ENCODE data around the gene KCNQ5. TPM values are rescaled to one million over a fixed set of nuclear protein-coding genes. Genes with fewer than 3 reads are reported as not detected.

The KCNQ5 gene
- total and polyA plus RNA-seq, 10 of the 15 experiments (the other 5 are each of a cell fraction or from before 2014, with no cell fraction given), result 0.60 to 16.2 (median 3.2) TPM

GRCh38 chr6:73000460-73000859 lies 378.6 kb downstream of the KCNQ5 start (continued):
- TF ChIP-seq, protein P1, sequence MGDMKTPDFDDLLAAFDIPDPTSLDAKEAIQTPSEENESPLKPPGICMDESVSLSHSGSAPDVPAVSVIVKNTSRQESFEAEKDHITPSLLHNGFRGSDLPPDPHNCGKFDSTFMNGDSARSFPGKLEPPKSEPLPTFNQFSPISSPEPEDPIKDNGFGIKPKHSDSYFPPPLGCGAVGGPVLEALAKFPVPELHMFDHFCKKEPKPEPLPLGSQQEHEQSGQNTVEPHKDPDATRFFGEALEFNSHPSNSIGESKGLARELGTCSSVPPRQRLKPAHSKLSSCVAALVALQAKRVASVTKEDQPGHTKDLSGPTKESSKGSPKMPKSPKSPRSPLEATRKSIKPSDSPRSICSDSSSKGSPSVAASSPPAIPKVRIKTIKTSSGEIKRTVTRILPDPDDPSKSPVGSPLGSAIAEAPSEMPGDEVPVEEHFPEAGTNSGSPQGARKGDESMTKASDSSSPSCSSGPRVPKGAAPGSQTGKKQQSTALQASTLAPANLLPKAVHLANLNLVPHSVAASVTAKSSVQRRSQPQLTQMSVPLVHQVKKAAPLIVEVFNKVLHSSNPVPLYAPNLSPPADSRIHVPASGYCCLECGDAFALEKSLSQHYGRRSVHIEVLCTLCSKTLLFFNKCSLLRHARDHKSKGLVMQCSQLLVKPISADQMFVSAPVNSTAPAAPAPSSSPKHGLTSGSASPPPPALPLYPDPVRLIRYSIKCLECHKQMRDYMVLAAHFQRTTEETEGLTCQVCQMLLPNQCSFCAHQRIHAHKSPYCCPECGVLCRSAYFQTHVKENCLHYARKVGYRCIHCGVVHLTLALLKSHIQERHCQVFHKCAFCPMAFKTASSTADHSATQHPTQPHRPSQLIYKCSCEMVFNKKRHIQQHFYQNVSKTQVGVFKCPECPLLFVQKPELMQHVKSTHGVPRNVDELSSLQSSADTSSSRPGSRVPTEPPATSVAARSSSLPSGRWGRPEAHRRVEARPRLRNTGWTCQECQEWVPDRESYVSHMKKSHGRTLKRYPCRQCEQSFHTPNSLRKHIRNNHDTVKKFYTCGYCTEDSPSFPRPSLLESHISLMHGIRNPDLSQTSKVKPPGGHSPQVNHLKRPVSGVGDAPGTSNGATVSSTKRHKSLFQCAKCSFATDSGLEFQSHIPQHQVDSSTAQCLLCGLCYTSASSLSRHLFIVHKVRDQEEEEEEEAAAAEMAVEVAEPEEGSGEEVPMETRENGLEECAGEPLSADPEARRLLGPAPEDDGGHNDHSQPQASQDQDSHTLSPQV (IDR thresholded peaks at IDR 0.05), result no peak
- TF ChIP-seq ZNF24 (IDR thresholded peaks at IDR 0.05) (no peak), TCF12 (IDR thresholded peaks at IDR 0.05; ENCODE audit: low read depth, low read length) (no peak), NR2C2 (IDR thresholded peaks at IDR 0.05; ENCODE audit: borderline replicate concordance, control insufficient read depth, insufficient read length, low read depth) (no peak), JUNB (IDR thresholded peaks at IDR 0.05) (no peak), NKRF (conservative IDR thresholded peaks at IDR 0.05) (no peak), ZNF622 (IDR thresholded peaks at IDR 0.05) (no peak), BMI1 (IDR thresholded peaks at IDR 0.05; ENCODE audit: borderline replicate concordance) (no peak), BRCA1 (IDR thresholded peaks at IDR 0.05; ENCODE audit: low read depth, low read length) (no peak)

Data from GM12878 (cell line).